Fibroblast of mammary gland (primary cell): Measurements from ENCODE around the gene C17orf78.
"Not testable (repeated sequence)": the region's sequence is repeated elsewhere in the genome, so short reads cannot be mapped to it uniquely, and the experiment has no call there.

ENCODE experiments used
- DNase-seq: peaks from one replicate; pipeline ENCODE4 v3.0.0-alpha.2; 2010; ENCODE audit warnings: low read depth
- H3K4me3 ChIP-seq: 2 replicates; pipeline ENCODE4 v1.5.1; 2011; ENCODE audit warnings: low read depth, mild to moderate bottlenecking, low read length, moderate library complexity; ENCODE audit not compliant: control insufficient read depth
- CTCF ChIP-seq: conservative IDR thresholded peaks from 2 replicates; pipeline ENCODE4 v1.5.1; 2011; ENCODE audit warnings: low read depth, low read length, inconsistent platforms; ENCODE audit not compliant: control insufficient read depth, insufficient read depth

C17orf78 gene

GRCh38 chr17:37430051-37430627 is 54.4 kb downstream of the C17orf78 start:
- no peak overlapping the region for H3K4me3 ChIP-seq
- no peak for TF ChIP-seq CTCF

GRCh38 chr17:37432671-37433070 is 56.9 kb downstream of the C17orf78 start:
- no peak overlapping the region for H3K4me3 ChIP-seq
- no peak for TF ChIP-seq CTCF
- no peak for DNase-seq

More at GRCh38 chr17:37430051-37430627, 54.4 kb downstream of the C17orf78 start:
- DNase-seq = peak; percentile 83

GRCh38 chr17:37438141-37438540 is 62.4 kb downstream of the C17orf78 start:
- TF ChIP-seq CTCF = peak; percentile 14
- DNase-seq = no peak
- H3K4me3 ChIP-seq = no peak overlapping the region

- DNase-seq = no peak
- H3K4me3 ChIP-seq = no peak overlapping the region
- no peak for TF ChIP-seq CTCF
Observed at GRCh38 chr17:37440424-37440823, 64.6 kb downstream of the C17orf78 start.

- H3K4me3 ChIP-seq, DNase-seq: not testable (repeated sequence)
Observed at GRCh38 chr17:37441369-37442014, 65.7 kb downstream of the C17orf78 start.
